GM19193 (cell line): ENCODE data around the gene PEMT.

Experiments used
- POLR2A ChIP-seq: IDR thresholded peaks from 4 replicates; pipeline ENCODE4 v1.6.1; 2011; ENCODE audit not compliant: insufficient read depth, insufficient read length; ENCODE audit errors: extremely low read depth

Gene PEMT

GRCh38 chr17:17562146-17562511 is 29.4 kb downstream of the PEMT start:
- no peak for TF ChIP-seq POLR2A

- TF ChIP-seq POLR2A, result no peak
These were observed 29.9 kb downstream of the PEMT start for GRCh38 chr17:17561408-17562145.

GRCh38 chr17:17560975-17561374 is 30.5 kb downstream of the PEMT start:
- TF ChIP-seq POLR2A, result no peak

GRCh38 chr17:17560167-17560566 is 31.3 kb downstream of the PEMT start:
- no peak for TF ChIP-seq POLR2A

- TF ChIP-seq POLR2A, result no peak
These were observed 32.3 kb downstream of the PEMT start for GRCh38 chr17:17559164-17559563.

- no peak for TF ChIP-seq POLR2A
These were observed 33.1 kb downstream of the PEMT start for GRCh38 chr17:17558431-17558830.

- no peak for TF ChIP-seq POLR2A
These were observed 33.7 kb downstream of the PEMT start for GRCh38 chr17:17557796-17558195.

GRCh38 chr17:17556671-17557070 is 34.8 kb downstream of the PEMT start:
- TF ChIP-seq POLR2A, result no peak

GRCh38 chr17:17555906-17556305 is 35.6 kb downstream of the PEMT start:
- no peak for TF ChIP-seq POLR2A

GRCh38 chr17:17555151-17555550 is 36.4 kb downstream of the PEMT start:
- TF ChIP-seq POLR2A, result no peak

- TF ChIP-seq POLR2A, result no peak
These were observed 37.2 kb downstream of the PEMT start for GRCh38 chr17:17554266-17554665.

- no peak for TF ChIP-seq POLR2A
These were observed 38.0 kb downstream of the PEMT start for GRCh38 chr17:17553217-17554195.

- TF ChIP-seq POLR2A, result no peak
These were observed 38.9 kb downstream of the PEMT start for GRCh38 chr17:17552351-17553216.

GRCh38 chr17:17551361-17551760 is 40.1 kb downstream of the PEMT start:
- TF ChIP-seq POLR2A, result no peak
